ENCODE data around the gene KCNG4.

DNA sequence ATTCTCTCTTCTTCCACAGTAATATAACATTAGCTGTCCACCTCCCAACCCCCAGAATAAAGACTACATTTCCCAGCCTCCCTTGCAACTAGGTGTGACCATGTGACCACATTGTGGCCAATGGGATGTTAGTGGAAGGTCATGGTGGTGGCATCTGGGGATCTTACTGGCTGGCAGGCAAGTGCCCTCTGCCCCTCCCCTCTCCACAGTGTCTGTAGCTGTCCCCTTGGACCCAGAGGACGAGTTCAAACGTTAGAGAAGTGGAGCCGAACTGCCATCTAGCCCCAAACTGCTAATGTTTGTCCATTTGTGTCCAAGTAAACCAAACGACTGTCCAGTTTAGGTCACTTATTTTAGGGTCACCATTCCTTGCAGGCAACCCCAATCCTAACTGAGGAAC is 26.6 kb upstream of the KCNG4 start:
- no peak for TF ChIP-seq CTCF (IDR thresholded peaks at IDR 0.05)
- no peak for TF ChIP-seq TCF7L2 (IDR thresholded peaks at IDR 0.05; ENCODE audit: low read depth, low read length)
- no peak for TF ChIP-seq POLR2AphosphoS5 (IDR thresholded peaks at IDR 0.05; ENCODE audit: low read depth, low read length)
- TF ChIP-seq, protein P1, sequence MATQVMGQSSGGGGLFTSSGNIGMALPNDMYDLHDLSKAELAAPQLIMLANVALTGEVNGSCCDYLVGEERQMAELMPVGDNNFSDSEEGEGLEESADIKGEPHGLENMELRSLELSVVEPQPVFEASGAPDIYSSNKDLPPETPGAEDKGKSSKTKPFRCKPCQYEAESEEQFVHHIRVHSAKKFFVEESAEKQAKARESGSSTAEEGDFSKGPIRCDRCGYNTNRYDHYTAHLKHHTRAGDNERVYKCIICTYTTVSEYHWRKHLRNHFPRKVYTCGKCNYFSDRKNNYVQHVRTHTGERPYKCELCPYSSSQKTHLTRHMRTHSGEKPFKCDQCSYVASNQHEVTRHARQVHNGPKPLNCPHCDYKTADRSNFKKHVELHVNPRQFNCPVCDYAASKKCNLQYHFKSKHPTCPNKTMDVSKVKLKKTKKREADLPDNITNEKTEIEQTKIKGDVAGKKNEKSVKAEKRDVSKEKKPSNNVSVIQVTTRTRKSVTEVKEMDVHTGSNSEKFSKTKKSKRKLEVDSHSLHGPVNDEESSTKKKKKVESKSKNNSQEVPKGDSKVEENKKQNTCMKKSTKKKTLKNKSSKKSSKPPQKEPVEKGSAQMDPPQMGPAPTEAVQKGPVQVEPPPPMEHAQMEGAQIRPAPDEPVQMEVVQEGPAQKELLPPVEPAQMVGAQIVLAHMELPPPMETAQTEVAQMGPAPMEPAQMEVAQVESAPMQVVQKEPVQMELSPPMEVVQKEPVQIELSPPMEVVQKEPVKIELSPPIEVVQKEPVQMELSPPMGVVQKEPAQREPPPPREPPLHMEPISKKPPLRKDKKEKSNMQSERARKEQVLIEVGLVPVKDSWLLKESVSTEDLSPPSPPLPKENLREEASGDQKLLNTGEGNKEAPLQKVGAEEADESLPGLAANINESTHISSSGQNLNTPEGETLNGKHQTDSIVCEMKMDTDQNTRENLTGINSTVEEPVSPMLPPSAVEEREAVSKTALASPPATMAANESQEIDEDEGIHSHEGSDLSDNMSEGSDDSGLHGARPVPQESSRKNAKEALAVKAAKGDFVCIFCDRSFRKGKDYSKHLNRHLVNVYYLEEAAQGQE (IDR thresholded peaks at IDR 0.05; ENCODE audit: insufficient read depth in 1 of 2, low read depth in 2 of 2, low read length in 1 of 2): no peak
- TF ChIP-seq SIN3A (IDR thresholded peaks at IDR 0.05; ENCODE audit: borderline replicate concordance, insufficient read depth, low read depth, low read length): no peak
